HG03280 (cell line): Measurements from ENCODE around the gene MCCD1.
A peak's percentile ranks its signal among the peaks of the same experiment; 100 is the strongest.

Source experiments
- ATAC-seq: cut with Tn5 transposase; IDR thresholded peaks from one replicate; pipeline ENCODE4 v1.9.1; 2021; ENCODE audit warnings: mild to moderate bottlenecking, moderate library complexity; ENCODE audit not compliant: unreplicated experiment

MCCD1 gene

DNA sequence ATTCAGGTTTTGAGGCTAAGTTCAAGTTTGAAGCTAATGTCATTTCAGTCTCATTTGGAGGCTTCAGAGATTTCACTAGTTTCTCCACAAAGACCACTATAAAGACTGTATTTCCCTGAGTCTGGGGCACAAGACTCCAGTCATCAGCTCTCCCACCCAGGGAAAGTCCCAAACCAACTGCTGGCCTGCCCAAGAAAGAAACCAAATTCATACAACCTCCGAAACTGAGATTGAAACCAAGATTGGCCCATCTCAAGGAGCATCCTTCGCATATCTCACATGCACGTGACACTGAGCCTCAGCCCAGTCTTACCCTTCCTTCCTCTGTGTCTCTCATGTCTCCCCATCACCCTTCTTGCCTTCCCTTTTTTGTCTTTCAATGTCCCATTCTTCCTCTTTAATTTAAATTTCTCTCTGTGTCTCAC lies 39.8 kb downstream of the MCCD1 start:
- peak; percentile 71 for ATAC-seq

DNA sequence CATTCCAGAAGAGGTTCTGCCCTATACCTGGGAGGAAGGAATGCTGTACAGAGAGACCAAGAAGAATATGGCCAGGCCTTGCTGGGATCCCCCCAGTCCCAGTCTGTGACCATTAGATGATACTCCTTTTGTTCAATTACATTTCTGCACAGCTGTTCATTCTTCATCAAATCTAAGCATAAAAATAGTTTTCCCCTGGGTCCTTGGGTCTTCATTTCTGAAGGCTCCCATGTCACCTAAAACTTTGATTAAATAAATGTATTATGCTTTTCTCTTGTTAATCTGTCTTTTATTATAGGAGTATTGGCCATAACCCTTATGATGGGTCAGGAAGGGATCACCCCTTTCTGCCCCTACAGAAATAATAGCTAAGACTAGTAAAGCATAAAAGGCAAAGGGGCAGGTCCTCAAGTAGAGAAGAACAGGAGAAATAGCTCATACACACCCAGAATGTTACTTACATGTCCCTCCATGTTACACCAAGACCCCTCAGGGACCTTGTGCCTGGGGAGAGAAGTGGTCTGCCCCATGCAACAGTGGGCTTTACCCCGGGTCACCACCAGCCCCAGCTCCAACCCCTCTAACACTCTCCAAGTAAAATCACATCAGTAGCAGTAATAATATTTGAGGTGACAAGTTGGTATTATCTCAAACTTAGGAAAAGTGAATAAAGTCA lies 41.2 kb downstream of the MCCD1 start:
- ATAC-seq: no peak

- peak; percentile 55 for ATAC-seq
Measured at GRCh38 chr6:31572041-31572911, 43.5 kb downstream of the MCCD1 start, which contains the start of gene LTA. Gene LTA (plus strand): TSS chr6:31572289. CDS start chr6:31572743, 454 bp downstream.

DNA sequence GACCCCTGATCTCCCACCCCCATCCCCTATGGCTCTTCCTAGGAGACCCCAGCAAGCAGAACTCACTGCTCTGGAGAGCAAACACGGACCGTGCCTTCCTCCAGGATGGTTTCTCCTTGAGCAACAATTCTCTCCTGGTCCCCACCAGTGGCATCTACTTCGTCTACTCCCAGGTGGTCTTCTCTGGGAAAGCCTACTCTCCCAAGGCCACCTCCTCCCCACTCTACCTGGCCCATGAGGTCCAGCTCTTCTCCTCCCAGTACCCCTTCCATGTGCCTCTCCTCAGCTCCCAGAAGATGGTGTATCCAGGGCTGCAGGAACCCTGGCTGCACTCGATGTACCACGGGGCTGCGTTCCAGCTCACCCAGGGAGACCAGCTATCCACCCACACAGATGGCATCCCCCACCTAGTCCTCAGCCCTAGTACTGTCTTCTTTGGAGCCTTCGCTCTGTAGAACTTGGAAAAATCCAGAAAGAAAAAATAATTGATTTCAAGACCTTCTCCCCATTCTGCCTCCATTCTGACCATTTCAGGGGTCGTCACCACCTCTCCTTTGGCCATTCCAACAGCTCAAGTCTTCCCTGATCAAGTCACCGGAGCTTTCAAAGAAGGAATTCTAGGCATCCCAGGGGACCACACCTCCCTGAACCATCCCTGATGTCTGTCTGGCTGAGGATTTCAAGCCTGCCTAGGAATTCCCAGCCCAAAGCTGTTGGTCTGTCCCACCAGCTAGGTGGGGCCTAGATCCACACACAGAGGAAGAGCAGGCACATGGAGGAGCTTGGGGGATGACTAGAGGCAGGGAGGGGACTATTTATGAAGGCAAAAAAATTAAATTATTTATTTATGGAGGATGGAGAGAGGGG lies 44.7 kb downstream of the MCCD1 start:
- no peak for ATAC-seq

DNA sequence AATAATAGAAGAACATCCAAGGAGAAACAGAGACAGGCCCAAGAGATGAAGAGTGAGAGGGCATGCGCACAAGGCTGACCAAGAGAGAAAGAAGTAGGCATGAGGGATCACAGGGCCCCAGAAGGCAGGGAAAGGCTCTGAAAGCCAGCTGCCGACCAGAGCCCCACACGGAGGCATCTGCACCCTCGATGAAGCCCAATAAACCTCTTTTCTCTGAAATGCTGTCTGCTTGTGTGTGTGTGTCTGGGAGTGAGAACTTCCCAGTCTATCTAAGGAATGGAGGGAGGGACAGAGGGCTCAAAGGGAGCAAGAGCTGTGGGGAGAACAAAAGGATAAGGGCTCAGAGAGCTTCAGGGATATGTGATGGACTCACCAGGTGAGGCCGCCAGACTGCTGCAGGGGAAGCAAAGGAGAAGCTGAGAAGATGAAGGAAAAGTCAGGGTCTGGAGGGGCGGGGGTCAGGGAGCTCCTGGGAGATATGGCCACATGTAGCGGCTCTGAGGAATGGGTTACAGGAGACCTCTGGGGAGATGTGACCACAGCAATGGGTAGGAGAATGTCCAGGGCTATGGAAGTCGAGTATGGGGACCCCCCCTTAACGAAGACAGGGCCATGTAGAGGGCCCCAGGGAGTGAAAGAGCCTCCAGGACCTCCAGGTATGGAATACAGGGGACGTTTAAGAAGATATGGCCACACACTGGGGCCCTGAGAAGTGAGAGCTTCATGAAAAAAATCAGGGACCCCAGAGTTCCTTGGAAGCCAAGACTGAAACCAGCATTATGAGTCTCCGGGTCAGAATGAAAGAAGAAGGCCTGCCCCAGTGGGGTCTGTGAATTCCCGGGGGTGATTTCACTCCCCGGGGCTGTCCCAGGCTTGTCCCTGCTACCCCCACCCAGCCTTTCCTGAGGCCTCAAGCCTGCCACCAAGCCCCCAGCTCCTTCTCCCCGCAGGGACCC lies 45.6 kb downstream of the MCCD1 start:
- no peak for ATAC-seq

DNA sequence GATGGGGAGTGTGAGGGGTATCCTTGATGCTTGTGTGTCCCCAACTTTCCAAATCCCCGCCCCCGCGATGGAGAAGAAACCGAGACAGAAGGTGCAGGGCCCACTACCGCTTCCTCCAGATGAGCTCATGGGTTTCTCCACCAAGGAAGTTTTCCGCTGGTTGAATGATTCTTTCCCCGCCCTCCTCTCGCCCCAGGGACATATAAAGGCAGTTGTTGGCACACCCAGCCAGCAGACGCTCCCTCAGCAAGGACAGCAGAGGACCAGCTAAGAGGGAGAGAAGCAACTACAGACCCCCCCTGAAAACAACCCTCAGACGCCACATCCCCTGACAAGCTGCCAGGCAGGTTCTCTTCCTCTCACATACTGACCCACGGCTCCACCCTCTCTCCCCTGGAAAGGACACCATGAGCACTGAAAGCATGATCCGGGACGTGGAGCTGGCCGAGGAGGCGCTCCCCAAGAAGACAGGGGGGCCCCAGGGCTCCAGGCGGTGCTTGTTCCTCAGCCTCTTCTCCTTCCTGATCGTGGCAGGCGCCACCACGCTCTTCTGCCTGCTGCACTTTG lies 46.7 kb downstream of the MCCD1 start, which contains the start of gene TNF:
Gene TNF (plus strand): TSS at position 231 of the 567 bp plus-strand sequence. CDS start 177 bp downstream, at position 408.
- ATAC-seq: no peak

- ATAC-seq: no peak
Measured at GRCh38 chr6:31575952-31576685, 47.4 kb downstream of the MCCD1 start.

- no peak for ATAC-seq
Measured at GRCh38 chr6:31576897-31577578, 48.3 kb downstream of the MCCD1 start.

DNA sequence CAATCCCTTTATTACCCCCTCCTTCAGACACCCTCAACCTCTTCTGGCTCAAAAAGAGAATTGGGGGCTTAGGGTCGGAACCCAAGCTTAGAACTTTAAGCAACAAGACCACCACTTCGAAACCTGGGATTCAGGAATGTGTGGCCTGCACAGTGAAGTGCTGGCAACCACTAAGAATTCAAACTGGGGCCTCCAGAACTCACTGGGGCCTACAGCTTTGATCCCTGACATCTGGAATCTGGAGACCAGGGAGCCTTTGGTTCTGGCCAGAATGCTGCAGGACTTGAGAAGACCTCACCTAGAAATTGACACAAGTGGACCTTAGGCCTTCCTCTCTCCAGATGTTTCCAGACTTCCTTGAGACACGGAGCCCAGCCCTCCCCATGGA lies 48.8 kb downstream of the MCCD1 start:
- ATAC-seq: no peak

- no peak for ATAC-seq
Measured at GRCh38 chr6:31578184-31579118, 49.7 kb downstream of the MCCD1 start.

- no peak for ATAC-seq
Measured at GRCh38 chr6:31579119-31579505, 50.4 kb downstream of the MCCD1 start.
